Medulla oblongata (tissue), 1 donor: ENCODE results near the gene CGN.
A peak's percentile ranks its signal among the peaks of the same experiment; 100 is the strongest.

Experiments used
- DNase-seq: peaks from one replicate; pipeline ENCODE4 v3.0.0-alpha.2; 2015; ENCODE audit errors: extremely low spot score

CGN gene

DNA sequence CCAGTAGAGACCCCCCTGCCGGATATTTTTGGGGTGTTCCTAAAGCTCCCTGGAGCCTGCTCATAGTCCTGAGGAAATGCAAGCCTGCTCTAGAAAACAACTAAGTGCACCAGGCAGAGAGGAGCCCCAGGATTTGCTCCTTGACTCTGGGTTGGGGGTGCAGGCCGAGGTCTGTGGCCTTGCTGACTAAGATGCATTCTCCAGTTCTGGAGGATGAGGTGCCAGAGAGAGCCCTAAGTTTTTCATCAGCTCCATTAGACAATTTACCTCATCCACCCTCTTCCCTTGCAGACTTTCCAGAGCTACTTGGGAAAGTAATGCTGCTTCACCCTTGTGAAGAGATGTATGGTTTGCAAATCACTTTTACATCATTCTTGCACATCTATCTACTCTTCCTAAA, 38.0 kb downstream of the CGN start:
- DNase-seq, result no peak

DNA sequence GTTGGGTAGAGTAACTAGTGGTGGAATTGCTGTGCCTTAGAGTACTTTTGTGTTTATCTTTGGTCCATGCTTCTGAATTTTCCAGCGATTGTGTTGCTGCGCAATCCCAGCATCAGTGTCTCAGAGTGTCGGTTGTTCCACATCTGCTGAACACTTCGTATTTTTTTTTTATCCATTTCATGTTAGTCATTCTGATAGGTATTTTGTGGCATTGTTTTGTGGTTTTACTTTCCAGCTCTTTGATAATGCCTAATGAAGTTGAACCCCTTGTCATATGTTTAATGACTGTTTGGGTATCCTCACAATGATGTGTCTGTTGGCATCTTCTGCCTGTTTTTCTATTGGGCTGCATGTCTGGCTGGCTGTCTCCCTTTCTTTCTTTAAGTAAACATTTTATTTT, 42.5 kb downstream of the CGN start:
- no peak for DNase-seq

DNA sequence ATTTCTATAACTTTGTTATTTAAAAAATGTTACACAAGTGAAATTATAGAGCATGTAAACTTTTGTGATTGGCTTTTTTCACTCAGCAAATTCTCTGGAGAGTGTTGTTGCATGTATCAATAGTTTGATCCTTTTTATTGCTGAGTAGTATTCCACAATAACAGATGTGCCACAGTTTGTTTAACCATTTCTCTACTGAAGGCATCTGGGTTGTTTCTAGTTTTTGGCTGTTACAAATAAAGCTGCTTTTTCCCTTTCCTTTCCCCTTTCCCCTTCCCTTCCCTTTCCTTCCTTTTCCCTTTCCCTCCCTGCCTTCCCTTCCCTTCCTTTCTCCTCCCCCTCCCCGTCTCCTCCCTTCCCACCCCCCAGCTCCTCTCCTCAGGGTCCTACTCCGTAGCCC, 44.9 kb downstream of the CGN start:
- no peak for DNase-seq

DNA sequence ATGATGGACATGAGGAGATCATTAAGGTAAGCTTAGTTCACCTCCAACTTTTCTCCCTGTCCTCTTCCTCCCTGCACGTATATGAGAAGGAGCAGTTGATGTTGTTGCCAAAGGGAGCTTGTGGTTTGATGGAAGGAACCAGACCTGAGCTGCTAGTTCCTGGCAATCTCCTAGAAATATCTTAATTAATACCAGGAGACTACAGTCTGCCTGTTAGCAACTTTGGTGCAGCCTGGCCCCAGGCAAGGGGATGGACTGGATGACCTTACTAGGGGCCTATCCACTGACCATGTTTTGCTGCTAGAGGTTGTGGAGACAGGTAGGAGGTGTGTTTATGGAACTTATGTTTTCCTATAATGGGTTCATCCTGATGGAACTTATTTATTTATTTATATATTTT, 51.5 kb downstream of the CGN start:
- DNase-seq, result no peak

DNA sequence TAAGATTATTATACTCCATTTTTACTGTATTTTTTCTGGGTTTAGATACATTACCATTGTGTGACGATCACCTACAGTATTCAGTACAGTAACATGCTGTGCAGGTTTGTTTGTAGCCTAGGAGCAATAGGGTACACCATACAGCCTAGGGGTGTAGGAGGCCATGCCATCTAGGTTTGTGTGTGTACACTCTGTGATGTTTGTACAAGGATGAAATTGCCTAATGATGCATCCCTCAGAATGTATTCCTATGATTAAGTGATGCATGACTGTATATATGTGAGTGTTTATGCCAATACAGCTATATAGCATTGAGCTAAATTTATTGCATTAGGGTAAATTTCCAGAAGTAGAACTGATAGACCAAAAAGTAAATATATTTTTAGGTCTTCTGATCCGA, 52.2 kb downstream of the CGN start:
- no peak for DNase-seq

DNA sequence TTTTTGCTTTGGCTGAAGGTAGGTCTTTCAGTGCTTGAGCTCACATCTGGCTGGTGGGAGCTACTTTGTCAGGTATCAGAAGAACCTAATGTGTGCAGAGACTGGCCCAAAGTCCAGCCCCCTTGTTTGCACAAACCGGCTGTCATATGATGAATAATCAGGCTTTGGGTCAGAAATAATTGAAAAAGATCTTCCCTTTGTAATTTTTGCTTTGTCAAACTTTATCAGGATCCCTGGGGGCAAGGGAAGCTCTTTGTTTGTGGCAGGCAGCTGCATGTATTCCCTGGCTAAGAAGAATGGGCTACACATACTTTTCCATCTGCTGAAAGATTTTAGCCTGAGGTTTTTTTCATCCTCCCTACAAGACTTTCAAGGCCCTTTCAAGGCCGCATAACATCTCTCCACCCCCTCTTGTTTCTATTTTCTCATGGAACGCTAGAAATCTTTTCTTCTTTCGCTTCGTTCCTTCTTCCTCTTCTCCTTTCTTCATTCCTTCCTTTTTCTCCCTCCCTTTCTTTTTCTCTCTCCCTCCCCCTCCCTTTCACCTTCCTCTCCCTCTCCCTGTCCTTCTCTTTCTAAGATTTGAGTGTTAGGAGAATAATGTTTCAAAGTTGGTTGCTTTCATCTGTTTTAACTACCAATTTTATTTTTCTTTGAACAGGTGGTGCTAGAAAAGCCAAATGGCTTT, 54.5 kb downstream of the CGN start:
- DNase-seq, result no peak

DNA sequence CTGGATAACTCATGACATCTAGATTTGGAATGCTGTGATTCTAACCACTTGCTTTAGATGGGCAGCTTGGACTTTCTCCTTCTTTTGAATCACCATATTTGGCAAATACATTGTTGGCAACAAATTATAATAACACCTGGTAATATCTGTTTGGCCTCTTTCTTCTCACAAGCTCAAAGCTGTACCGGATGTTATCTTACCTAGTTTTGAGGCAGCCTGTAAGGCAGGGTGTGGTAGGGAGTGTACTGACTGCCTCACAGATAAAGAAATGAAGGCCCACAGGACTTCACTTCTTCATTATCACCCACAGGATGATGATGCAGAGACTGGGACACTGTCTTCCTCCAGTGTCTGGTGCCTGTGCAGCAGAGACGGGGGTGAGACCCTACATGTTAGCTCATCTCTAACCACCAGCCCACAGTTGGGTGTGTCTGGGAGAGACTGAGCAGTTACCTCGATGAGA, 57.5 kb downstream of the CGN start:
- DNase-seq, result no peak

DNA sequence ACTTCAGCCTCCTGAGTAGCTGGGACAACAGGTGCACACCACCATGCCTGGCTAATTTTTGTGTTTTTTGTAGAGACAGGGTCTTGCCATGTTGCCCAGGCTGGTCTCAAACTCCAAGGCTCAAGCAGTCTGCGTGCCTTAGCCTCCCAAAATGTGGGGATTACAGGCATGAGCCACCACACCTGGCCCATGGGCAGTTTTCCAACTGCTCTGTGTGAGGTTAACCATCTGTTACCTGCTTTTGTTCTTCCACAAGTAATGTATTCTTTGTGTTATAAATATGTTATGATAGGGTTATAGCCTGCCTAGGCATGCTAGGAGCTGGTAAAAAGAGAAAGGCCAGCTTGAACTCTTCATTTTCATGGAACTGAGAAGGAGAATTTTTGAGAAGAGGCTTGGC, 59.6 kb downstream of the CGN start:
- no peak for DNase-seq

DNA sequence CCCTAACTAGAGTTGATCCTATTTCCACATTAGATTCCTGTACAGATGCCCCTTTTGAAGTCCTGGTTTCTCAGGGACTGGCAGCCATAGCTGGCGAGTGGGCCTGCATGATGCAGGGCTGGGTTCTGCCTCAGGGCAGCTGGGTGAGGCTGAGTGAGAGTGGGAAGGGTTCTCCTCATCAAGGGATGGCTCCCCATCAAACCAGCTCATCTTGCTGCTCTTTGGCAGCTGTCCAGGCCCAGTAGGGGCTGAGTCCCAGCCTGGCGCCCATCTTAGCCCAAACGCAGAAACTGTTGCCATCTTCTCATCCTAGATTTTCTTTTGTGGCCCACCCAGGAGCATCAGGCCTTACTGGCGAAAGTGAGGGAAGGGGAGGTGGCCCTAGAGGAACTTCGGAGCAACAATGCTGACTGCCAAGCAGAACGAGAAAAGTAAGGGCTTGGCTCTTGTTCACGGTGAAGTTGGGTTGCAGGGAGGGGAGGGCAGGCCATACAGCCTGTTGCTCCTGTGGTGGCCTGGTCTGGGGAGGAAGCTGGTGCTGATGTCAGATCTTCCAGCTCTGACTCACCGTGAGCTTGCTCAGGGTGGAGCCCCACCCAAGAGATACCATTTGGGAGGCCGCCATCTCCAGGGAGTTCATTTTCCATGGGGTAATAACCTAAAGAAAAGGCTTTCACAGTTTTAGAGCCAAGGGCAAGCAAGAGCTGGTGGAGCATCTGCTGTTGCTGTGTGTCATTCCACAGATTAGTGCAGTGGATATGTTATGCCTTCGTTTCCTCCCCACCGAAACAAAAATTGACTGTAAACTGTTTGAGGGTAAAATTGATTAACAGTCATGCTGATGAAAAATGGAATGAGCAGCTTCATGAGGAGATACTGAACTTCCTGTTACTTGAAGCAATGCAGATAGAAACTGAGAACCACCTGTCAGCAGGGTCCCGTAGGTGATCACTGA, 63.7 kb downstream of the CGN start:
- DNase-seq, result no peak

DNA sequence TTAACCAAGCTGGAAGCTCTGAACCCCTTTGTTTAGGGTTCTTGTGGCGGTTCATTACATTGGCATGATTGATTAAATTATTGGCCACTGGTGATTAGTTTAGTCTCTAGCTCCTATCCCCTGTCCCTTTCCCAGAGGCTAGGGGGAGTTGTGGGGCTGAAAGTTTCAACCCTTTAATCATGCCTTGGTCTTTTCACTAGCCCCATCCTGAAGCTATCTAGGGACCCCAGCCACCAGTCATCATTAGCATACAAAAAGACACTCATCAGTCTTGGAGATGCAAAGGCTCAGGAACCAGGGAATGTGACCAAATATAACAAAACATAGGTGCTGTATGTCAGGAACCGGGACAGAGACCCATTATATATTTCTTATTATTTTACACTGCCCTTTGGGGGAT, 66.0 kb downstream of the CGN start:
- DNase-seq, result no peak

DNA sequence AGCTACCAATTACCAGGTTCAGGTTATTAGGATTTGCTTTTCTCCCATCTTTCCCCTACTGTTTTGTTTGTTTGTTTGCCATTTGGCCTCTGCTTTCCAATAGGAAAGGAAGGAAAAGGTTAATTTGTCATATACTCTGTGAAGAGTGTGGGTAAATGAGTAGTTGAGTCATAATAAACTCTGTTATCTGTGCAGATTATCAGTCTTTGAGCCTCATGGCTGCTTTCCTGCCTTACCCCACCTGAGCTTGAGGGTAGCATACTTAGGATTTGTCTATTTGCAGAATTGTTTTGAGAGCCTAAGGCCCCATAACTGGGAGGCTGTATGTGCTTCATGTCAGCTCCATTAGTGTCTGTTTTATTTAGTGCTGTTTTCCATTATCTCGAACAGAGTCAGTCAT, 67.8 kb downstream of the CGN start:
- DNase-seq, result no peak

DNA sequence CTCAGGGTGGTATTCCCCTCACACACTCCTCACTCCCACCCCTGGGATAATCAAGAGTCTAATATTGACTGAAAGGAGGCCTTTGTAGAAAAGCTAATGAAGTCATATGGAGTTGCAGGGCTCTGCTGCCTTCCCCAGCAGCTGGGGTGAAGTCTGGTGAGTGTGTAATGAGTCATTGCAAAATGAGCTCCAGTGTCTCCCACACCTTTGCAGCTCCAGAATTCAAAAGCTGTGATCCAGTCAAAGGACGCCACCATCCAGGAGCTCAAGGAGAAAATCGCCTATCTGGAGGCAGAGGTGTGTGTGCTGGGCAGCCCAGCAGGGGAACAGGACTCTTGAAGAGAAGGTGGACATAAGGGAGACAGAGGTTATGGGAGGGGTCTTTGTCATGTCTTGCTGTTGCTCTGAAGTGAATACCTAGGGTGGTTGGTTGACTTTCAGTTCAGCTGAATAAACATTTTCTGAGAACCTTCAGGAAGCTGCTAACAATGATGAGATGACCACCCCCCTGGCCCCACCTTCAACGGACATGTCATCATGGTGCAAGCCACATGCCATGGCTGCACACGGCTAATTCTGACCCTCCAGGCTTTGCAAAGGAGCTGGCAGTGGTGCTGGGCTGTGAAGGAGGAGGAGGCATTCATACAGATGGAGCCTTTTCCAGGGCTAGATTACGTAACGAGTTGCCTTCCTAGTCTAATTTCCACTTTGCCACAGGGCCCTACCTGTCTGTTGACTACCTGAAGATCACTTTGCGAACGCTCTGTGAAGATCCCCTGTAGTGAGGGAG, 68.4 kb downstream of the CGN start:
- DNase-seq, result no peak

DNA sequence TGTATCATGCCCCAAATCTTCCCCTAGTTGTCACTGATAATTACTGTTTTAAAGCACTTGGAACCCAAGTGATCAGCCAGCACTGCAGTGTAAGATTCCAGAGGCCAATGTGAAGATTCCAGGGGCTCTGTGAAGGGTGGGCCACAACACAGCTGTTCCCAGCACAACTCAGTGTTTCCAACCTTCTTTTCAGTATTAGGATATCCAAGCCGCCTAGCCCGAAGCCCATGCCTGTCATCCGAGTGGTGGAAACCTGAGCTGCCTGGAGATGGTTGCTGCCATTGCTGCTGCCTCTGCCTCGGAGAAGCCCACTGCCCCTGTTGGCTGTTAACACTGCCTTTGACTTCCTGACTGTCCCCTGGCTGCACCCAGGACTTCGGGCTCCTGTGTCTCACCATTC, 70.3 kb downstream of the CGN start:
- DNase-seq, result no peak

DNA sequence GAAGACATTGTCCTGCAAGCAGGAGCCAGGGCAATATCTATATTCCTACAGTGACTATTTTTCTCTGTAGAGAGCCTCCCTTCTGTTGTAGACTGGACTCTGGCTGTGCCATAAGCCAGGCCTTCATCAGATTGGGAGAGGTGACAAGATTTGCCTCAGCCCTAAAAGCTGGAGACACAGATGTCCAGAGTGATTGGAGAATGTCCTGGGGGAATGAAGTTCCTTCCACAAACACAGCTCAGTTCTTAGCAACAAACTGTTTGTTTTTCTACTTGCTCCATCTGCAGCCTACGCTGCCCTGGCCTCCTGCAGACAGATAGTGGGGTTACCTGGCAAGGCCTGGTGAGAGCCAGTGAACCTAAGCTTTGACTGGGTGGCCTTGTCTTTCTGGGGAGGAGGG, 70.7 kb downstream of the CGN start:
- DNase-seq, result no peak

DNA sequence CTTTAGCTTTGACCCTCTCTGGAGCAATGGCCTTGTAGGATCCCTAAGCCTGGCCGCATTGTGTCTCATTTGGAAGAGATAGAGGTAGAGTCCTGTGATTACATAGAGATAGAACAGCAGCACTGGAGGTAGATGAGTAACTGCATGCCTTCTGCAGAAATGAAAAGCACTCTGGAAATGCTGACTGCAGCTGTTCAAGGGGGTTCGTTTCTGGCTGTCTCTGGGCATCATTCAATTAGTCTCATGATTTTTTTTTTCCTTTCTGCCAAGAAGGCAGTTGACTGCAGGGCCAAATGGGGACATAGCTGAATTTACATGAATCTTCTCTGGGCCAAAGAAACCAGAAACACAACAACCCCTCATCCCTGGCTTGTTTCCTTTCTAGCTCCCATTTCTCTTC, 72.6 kb downstream of the CGN start:
- peak; percentile 55 for DNase-seq

DNA sequence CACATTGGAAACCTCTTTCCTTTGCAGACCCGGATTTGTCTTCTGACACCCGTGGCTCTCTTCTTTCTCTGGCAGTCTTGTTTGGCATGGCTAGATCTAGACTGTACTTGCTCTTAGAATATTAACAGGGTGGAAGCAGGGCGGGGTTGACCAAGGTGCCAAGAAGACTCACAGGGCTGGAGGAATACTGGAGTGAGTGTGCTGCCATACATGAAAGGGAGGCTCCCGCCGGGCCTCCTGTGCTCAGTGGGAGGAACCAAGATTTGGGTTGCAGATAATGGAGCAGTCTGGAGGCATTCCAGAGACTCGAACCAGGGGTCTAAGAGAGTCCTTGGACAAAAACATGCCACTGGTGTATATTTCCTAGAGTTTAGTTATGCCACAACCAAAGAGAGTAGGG, 73.1 kb downstream of the CGN start:
- DNase-seq, result peak; percentile 51

DNA sequence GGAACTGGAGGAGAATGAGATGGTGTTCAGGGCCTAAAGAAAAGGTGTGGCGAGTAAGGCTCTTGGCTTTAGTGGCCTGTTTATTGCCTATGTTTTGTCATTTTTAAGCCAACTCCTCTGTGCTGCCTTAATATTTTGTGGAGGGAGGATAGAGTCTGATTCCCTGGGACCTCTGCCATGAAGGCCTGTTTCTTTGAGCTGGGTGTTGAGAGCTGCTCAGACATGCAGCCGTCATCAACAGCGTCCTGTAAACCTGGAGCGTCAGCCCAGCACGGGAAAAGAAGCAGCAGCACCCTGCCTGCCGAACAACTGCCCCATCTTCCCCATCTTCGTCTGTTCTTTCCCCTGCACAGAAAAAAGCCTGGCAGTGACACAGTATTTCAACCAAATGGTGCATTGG, 73.6 kb downstream of the CGN start:
- DNase-seq, result no peak

DNA sequence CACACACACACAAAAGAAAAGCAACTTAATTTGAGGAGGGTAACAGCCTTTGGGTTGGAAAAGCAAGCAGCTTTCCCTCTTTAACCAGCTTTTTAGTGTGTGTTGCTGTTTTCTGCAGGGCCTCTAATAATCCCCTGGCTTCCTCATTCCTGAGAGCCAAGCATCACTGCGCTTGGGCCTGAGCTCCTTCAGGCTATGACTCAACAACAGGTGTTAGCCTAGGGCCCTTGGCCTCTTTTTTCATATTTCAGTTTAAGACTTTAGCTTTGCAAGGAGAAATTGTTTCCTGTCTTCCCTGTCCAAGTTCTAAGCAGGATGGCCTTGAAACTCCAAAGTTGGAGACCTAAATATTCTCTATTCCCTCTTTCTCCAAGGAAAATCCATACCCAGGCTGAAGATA, 74.4 kb downstream of the CGN start:
- DNase-seq, result no peak
